Psoas muscle (tissue), 8 donors: ENCODE measurements around the gene NRIP3. TPM values are rescaled to one million over a fixed set of nuclear protein-coding genes. Genes with fewer than 3 reads are reported as not detected.
"Not testable (repeated sequence)": the region's sequence is repeated elsewhere in the genome, so short reads cannot be mapped to it uniquely, and the experiment has no call there.

Experiments used
- ATAC-seq, 4 donors: fragments of 200-7000 bp; cut with Tn5 transposase; one replicate each; pipeline ENCODE4 v1.9.1; 2020; ENCODE audit warnings: moderate library complexity in 3 of 4, mild to moderate bottlenecking in 2 of 4
- DNase-seq, 2 donors: peaks; one replicate each; pipeline ENCODE4 v3.0.0-alpha.2; 2020
- H3K27ac ChIP-seq: fragments of 200-600 bp; one replicate; pipeline ENCODE4 v1.8.0; 2022
- H3K27me3 ChIP-seq, 3 donors: fragments of 200-600 bp in 1 of 3; one replicate each; pipeline versions ENCODE4 v1.6.1 to v1.8.0; 2013 to 2022; ENCODE audit warnings: low read length in 2 of 3, mild to moderate bottlenecking in 2 of 3, moderate library complexity in 1 of 3; ENCODE audit not compliant: insufficient read depth in 3 of 3
- H3K36me3 ChIP-seq, 2 donors: fragments of 200-600 bp in 1 of 2; one replicate each; pipeline versions ENCODE4 v1.6.1 to v1.8.0; 2013 to 2022; ENCODE audit warnings: low read depth in 1 of 2, mild to moderate bottlenecking in 1 of 2, moderate library complexity in 1 of 2; ENCODE audit not compliant: insufficient read depth in 1 of 2
- H3K4me1 ChIP-seq: fragments of 200-600 bp; one replicate; pipeline ENCODE4 v1.8.0; 2022
- H3K4me3 ChIP-seq: fragments of 200-600 bp; one replicate; pipeline ENCODE4 v1.8.0; 2022; ENCODE audit warnings: mild to moderate bottlenecking
- H3K9me3 ChIP-seq: fragments of 200-600 bp; one replicate; pipeline ENCODE4 v1.8.0; 2022
- CTCF ChIP-seq: fragments of 200-600 bp; IDR thresholded peaks from one replicate; pipeline ENCODE4 v1.8.0; 2022; ENCODE audit warnings: antibody characterized with exemption
- WGBS, 3 donors: extraction: QIAGEN DNeasy Blood & Tissue Kit; methylation state at CpG; one replicate each; pipeline versions ENCODE4 v1.1.6 to v1.1.7; 2013; 5-methylcytosine and 5-hydroxymethylcytosine counted together
- intact Hi-C, 2 donors: fragments of 100-400 bp; cut with DNase I; formaldehyde crosslinking; loops; one replicate each; pipeline versions ENCODE4 v1.11.0 to v1.14.2; 2022
- polyA plus RNA-seq, 3 donors: library from polyadenylated mRNA; stranded (reverse); fragments of 200-250 nt; gene quantifications; one replicate each; pipeline ENCODE4 v1.2.3, GENCODE V29; 2013
- total RNA-seq, 4 donors: library from RNA; stranded (reverse); fragmentation: NEBNext Ultra II Directional in 2 of 4; extraction: Animal tissue kit (Norgen Biotek cat#: 25700) in 2 of 4; gene quantifications; one replicate each; pipeline versions ENCODE4 v1.2.1 to v1.2.4, GENCODE V29; 2021 to 2023
- donor health status: healthy with polysubstance abuse.
- donor health status: DM: no; HTN: no; CAD: no; lungs with moderate emphysema.
- donor health status: Bipolar disorder and iron deficiency.
- donor health status: healthy.
- donor health status: DM: yes; HTN: yes; CAD: no.
- donor health status: DM: no; HTN: no; CAD: no.
- donor health status: DM: no; HTN: no; CAD: no.
- donor health status: DM: yes; HTN: yes; CAD: no.

The NRIP3 gene
- total and polyA plus RNA-seq, 7 donors, result 0.09 to 2.1 (median 0.23) TPM; not detected in 1

- no peak overlapping the region for H3K27ac ChIP-seq
- no peak overlapping the region for H3K4me3 ChIP-seq
- 52 to 66% (median 64%) methylated on average over 6 of the region's 6 CpGs for WGBS, 3 donors
- intact Hi-C loops, result loop anchor here in 1 of 2 donors (10.0 kb wide), 1 partner anchor 488 kb away; no protein-coding TSS in a partner anchor
- no peaks in the 10 kb centered on the region for H3K36me3 ChIP-seq
- no peaks in the 10 kb centered on the region for H3K9me3 ChIP-seq
- ATAC-seq (no peak), DNase-seq (no peak)
- H3K27me3 ChIP-seq, result no peaks in the 10 kb centered on the region
- no peaks in the 10 kb centered on the region for H3K4me1 ChIP-seq
- no peak for TF ChIP-seq CTCF
Measured at GRCh38 chr11:9016916-9017642, 13.3 kb upstream of the NRIP3 start.

DNA sequence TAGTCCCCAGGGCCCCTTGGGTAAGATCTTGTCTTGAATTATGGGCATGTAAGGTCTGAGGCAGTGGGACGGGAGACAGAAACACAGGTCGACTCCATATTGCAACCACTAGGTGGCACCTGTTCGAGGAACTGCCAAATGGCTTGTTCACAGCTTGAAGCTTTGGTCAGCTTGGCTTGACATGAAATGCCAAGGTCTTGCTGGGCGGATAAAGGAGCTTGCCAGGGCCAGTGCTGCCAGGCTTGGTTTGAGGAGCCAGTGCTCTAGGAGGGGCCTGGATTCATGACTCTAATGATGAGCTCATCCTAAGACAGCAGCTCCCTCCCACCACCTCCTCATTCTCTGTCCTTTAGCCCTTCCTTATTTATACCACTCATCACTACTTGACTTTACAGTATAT is 11.9 kb upstream of the NRIP3 start:
- intact Hi-C loops, result loop anchor here (1.0 to 10.0 kb wide), 4 partner anchors 121 to 491 kb away; no protein-coding TSS in a partner anchor
- Histone ChIP-seq H3K27me3 (no peaks in the 10 kb centered on the region), H3K27ac (no peak overlapping the region), H3K4me1 (no peaks in the 10 kb centered on the region), H3K36me3 (no peaks in the 10 kb centered on the region), H3K4me3 (no peak overlapping the region), H3K9me3 (no peaks in the 10 kb centered on the region)
- WGBS, 3 donors, result 3 to 12% (median 4%) methylated on average over 4 of the region's 4 CpGs
- TF ChIP-seq CTCF, result peak; percentile 75
- peak; percentile 52 to 66 for DNase-seq
- peak; percentile 83 to 96 (median 92) for ATAC-seq

DNA sequence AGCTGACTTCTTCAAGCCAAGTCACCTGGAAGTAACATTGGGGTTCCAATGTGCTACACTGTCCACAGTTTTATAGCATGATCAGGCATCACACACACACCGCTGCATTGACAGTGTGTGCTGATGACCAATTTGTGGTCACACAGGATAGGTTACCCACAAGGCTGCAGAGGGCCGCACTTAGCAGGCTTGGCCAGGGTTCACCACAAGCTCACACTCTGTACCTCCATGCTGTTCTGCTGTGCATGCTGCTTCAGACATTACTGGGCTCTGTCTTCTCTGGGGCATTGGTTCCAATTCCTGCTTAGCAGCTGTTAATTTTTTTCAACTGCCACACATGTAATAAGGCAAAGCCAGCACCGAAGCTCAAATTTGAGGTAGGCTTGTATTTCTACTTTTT is 11.0 kb upstream of the NRIP3 start:
- WGBS, 3 donors, result 62 to 78% (median 74%) methylated on average over 3 of the region's 3 CpGs
- intact Hi-C loops, result loop anchor here (1.0 to 10.0 kb wide), 4 partner anchors 122 to 492 kb away; no protein-coding TSS in a partner anchor

GRCh38 chr11:9013373-9013772 is 9.6 kb upstream of the NRIP3 start:
- no peak overlapping the region for H3K27ac ChIP-seq
- intact Hi-C loops, result loop anchor here in 1 of 2 donors (10.0 kb wide), 1 partner anchor 491 kb away; no protein-coding TSS in a partner anchor
- no peak for TF ChIP-seq CTCF
- H3K4me1 ChIP-seq, result no peaks in the 10 kb centered on the region
- no peaks in the 10 kb centered on the region for H3K9me3 ChIP-seq
- H3K27me3 ChIP-seq, result no peaks in the 10 kb centered on the region
- no peak for ATAC-seq
- no peak overlapping the region for H3K4me3 ChIP-seq
- 89 to 96% (median 95%) methylated on average over 4 of the region's 4 CpGs for WGBS, 3 donors
- no peaks in the 10 kb centered on the region for H3K36me3 ChIP-seq
- no peak for DNase-seq

More for the DNA sequence above, 11.0 kb upstream of the NRIP3 start:
- Histone ChIP-seq H3K4me1 (no peaks in the 10 kb centered on the region), H3K27ac (no peak overlapping the region), H3K4me3 (no peak overlapping the region), H3K9me3 (no peaks in the 10 kb centered on the region), H3K36me3 (no peaks in the 10 kb centered on the region), H3K27me3 (no peaks in the 10 kb centered on the region)
- ATAC-seq (no peak), DNase-seq (no peak)
- TF ChIP-seq CTCF, result no peak

GRCh38 chr11:9009538-9009937 is 5.7 kb upstream of the NRIP3 start:
- intact Hi-C loops, H3K4me3 ChIP-seq, H3K27ac ChIP-seq, H3K4me1 ChIP-seq, ATAC-seq, DNase-seq, H3K36me3 ChIP-seq, H3K9me3 ChIP-seq, H3K27me3 ChIP-seq: not testable (repeated sequence)
- 56 to 85% (median 65%) methylated on average over 1 of the region's 1 CpG for WGBS, 3 donors
